ENCODE measurements around the gene RFX8.
A peak's percentile ranks its signal among the peaks of the same experiment; 100 is the strongest.

The RFX8 gene

GRCh38 chr2:101435001-101435862, 39.7 kb downstream of the RFX8 start:
- Histone ChIP-seq H2BK120ac (ENCODE audit: low read depth, low read length) (no peak overlapping the region), H3K79me2 (ENCODE audit: control insufficient read depth, insufficient read depth, low read length) (no peaks in the 10 kb centered on the region), H3K4me3 (ENCODE audit: low read length) (no peak overlapping the region), H3K23ac (ENCODE audit: low read length) (no peak overlapping the region), H3K79me1 (ENCODE audit: low read length) (no peaks in the 10 kb centered on the region), H3K27ac (ENCODE audit: low read depth, low read length) (no peak overlapping the region), H2BK15ac (replicated peaks; ENCODE audit: low read depth) (no peak overlapping the region), H2AK5ac (ENCODE audit: low read length) (no peak overlapping the region), H3K4me2 (ENCODE audit: low read length) (no peak overlapping the region), H3K36me3 (ENCODE audit: control insufficient read depth, insufficient read depth, low read length) (no peaks in the 10 kb centered on the region), H3K4me1 (ENCODE audit: control insufficient read depth, low read depth, low read length) (peaks cover 2% of the 10 kb centered on the region), H3K27me3 (ENCODE audit: insufficient read depth, low read length, poor library complexity) (no peaks in the 10 kb centered on the region), H4K5ac (ENCODE audit: low read length) (no peak overlapping the region), H3K9ac (ENCODE audit: low read length) (peak overlapping the region; percentile 39), H3K18ac (ENCODE audit: low read length) (peak overlapping the region; percentile 66), H3K4ac (ENCODE audit: low read depth, low read length) (no peak overlapping the region), H2BK5ac (ENCODE audit: low read length) (no peak overlapping the region), H3K56ac (ENCODE audit: low read length) (peak overlapping the region; percentile 70), H4K8ac (ENCODE audit: low read depth, low read length) (no peak overlapping the region)
- WGBS (ENCODE audit: extremely low coverage, insufficient coverage, low lambda C conversion rate), result no CpG with 5 or more reads among the region's 24 CpGs
- DNase-seq, result peak; percentile 56

- H2BK5ac ChIP-seq (ENCODE audit: low read length), result no peak overlapping the region
- no peaks in the 10 kb centered on the region for H3K27me3 ChIP-seq (ENCODE audit: insufficient read depth, low read length, poor library complexity)
- no peaks in the 10 kb centered on the region for H3K79me1 ChIP-seq (ENCODE audit: low read length)
- H3K4me1 ChIP-seq (ENCODE audit: control insufficient read depth, low read depth, low read length), result peaks cover 2% of the 10 kb centered on the region
- H3K4ac ChIP-seq (ENCODE audit: low read depth, low read length), result no peak overlapping the region
- no peak overlapping the region for H2AK5ac ChIP-seq (ENCODE audit: low read length)
- no peaks in the 10 kb centered on the region for H3K36me3 ChIP-seq (ENCODE audit: control insufficient read depth, insufficient read depth, low read length)
- no peak overlapping the region for H3K4me3 ChIP-seq (ENCODE audit: low read length)
- H3K27ac ChIP-seq (ENCODE audit: low read depth, low read length), result no peak overlapping the region
- H2BK120ac ChIP-seq (ENCODE audit: low read depth, low read length), result no peak overlapping the region
- H3K18ac ChIP-seq (ENCODE audit: low read length), result no peak overlapping the region
- H3K79me2 ChIP-seq (ENCODE audit: control insufficient read depth, insufficient read depth, low read length), result no peaks in the 10 kb centered on the region
- no peak overlapping the region for H3K23ac ChIP-seq (ENCODE audit: low read length)
- no peak for DNase-seq
- no peak overlapping the region for H2BK15ac ChIP-seq (replicated peaks; ENCODE audit: low read depth)
- no peak overlapping the region for H3K4me2 ChIP-seq (ENCODE audit: low read length)
- H3K9ac ChIP-seq (ENCODE audit: low read length), result no peak overlapping the region
- no peak overlapping the region for H4K5ac ChIP-seq (ENCODE audit: low read length)
- no peak overlapping the region for H3K56ac ChIP-seq (ENCODE audit: low read length)
- WGBS (ENCODE audit: extremely low coverage, insufficient coverage, low lambda C conversion rate), result no CpG with 5 or more reads among the region's 3 CpGs
- H4K8ac ChIP-seq (ENCODE audit: low read depth, low read length), result no peak overlapping the region
Measured at GRCh38 chr2:101433465-101433864, 41.4 kb downstream of the RFX8 start.

DNA sequence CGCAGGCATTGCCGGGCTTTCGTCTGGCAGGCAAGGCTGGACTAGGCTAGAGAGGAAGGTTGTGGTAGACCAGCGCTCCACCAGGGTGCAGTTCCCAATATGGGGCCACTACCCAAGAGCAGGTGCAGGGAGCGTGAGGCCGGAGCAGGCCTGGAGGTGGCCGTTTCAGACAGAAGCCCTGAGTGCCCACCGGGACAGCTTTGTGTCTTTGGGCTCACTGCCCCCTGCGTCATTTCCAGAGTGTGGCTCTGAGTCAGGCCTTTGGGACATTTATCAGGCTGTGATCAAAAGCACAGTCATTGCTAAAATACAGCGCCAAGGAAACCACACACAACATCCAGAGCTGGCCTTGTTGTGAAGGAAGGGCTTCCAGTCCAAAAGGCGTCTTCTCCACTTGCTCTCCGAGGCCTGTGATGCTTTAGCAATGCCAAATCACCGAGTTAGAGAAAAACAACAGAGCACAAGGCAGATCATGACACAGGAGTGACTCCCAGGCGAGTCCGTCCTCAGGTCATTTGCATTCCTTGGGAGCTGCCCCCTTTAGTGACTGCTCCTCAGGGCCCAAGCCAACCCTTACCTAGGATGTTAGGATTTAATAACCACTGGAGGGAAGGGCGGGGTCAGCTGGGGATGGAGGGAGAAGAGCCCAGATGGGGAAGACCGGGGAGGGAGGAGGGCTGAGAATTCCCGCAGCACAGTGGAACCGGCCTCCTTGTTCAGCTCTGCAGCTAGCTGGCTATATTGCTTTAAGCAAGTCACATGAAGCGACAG, 42.3 kb downstream of the RFX8 start:
- Histone ChIP-seq H3K23ac (ENCODE audit: low read length) (no peak overlapping the region), H3K4me2 (ENCODE audit: low read length) (no peak overlapping the region), H2BK5ac (ENCODE audit: low read length) (no peak overlapping the region), H2BK120ac (ENCODE audit: low read depth, low read length) (no peak overlapping the region), H3K18ac (ENCODE audit: low read length) (no peak overlapping the region), H3K27ac (ENCODE audit: low read depth, low read length) (no peak overlapping the region), H3K79me2 (ENCODE audit: control insufficient read depth, insufficient read depth, low read length) (no peaks in the 10 kb centered on the region), H3K4ac (ENCODE audit: low read depth, low read length) (no peak overlapping the region), H3K79me1 (ENCODE audit: low read length) (no peaks in the 10 kb centered on the region), H3K9ac (ENCODE audit: low read length) (no peak overlapping the region), H3K4me3 (ENCODE audit: low read length) (no peak overlapping the region), H2BK15ac (replicated peaks; ENCODE audit: low read depth) (no peak overlapping the region), H3K56ac (ENCODE audit: low read length) (no peak overlapping the region), H4K8ac (ENCODE audit: low read depth, low read length) (no peak overlapping the region), H3K36me3 (ENCODE audit: control insufficient read depth, insufficient read depth, low read length) (no peaks in the 10 kb centered on the region), H4K5ac (ENCODE audit: low read length) (no peak overlapping the region), H3K27me3 (ENCODE audit: insufficient read depth, low read length, poor library complexity) (no peaks in the 10 kb centered on the region), H3K4me1 (ENCODE audit: control insufficient read depth, low read depth, low read length) (peaks cover 2% of the 10 kb centered on the region), H2AK5ac (ENCODE audit: low read length) (no peak overlapping the region)
- peak; percentile 22 for DNase-seq
- WGBS (ENCODE audit: extremely low coverage, insufficient coverage, low lambda C conversion rate), result no CpG with 5 or more reads among the region's 20 CpGs

DNA sequence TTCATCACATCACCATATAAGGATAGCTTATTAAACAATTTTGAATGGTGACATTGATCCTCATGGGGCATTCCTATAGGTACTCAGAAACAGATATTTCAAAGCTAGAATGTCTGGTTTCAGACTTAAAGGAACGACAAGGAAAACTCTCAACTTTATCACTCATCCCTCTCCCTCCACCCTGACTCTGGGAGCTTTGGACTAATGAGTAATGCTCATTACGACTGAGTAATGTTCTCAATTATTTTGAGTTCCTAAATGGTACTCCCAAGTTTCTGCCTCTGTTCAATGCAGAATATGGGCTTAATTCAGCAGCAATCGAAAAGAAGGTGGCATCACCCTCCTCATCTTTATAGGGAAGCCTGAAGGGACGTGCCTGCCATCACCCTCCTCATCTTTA, 43.4 kb downstream of the RFX8 start:
- no CpG with 5 or more reads among the region's 4 CpGs for WGBS (ENCODE audit: extremely low coverage, insufficient coverage, low lambda C conversion rate)
- no peak for DNase-seq

GRCh38 chr2:101430156-101430555, 44.8 kb downstream of the RFX8 start:
- WGBS (ENCODE audit: extremely low coverage, insufficient coverage, low lambda C conversion rate), result no CpG with 5 or more reads among the region's 2 CpGs
- H4K5ac ChIP-seq (ENCODE audit: low read length), result no peak overlapping the region
- H3K27ac ChIP-seq (ENCODE audit: low read depth, low read length), result no peak overlapping the region
- no peak overlapping the region for H3K18ac ChIP-seq (ENCODE audit: low read length)
- no peak overlapping the region for H2AK5ac ChIP-seq (ENCODE audit: low read length)
- H3K56ac ChIP-seq (ENCODE audit: low read length), result no peak overlapping the region
- H3K4ac ChIP-seq (ENCODE audit: low read depth, low read length), result no peak overlapping the region
- no peak overlapping the region for H3K4me3 ChIP-seq (ENCODE audit: low read length)
- no peak overlapping the region for H3K4me2 ChIP-seq (ENCODE audit: low read length)
- peaks cover 2% of the 10 kb centered on the region for H3K4me1 ChIP-seq (ENCODE audit: control insufficient read depth, low read depth, low read length)
- DNase-seq, result no peak
- H2BK120ac ChIP-seq (ENCODE audit: low read depth, low read length), result no peak overlapping the region
- no peak overlapping the region for H2BK5ac ChIP-seq (ENCODE audit: low read length)
- no peaks in the 10 kb centered on the region for H3K79me1 ChIP-seq (ENCODE audit: low read length)
- no peak overlapping the region for H2BK15ac ChIP-seq (replicated peaks; ENCODE audit: low read depth)
- no peak overlapping the region for H3K23ac ChIP-seq (ENCODE audit: low read length)
- H3K79me2 ChIP-seq (ENCODE audit: control insufficient read depth, insufficient read depth, low read length), result no peaks in the 10 kb centered on the region
- H4K8ac ChIP-seq (ENCODE audit: low read depth, low read length), result no peak overlapping the region
- no peaks in the 10 kb centered on the region for H3K36me3 ChIP-seq (ENCODE audit: control insufficient read depth, insufficient read depth, low read length)
- H3K27me3 ChIP-seq (ENCODE audit: insufficient read depth, low read length, poor library complexity), result no peaks in the 10 kb centered on the region
- H3K9ac ChIP-seq (ENCODE audit: low read length), result no peak overlapping the region

More for the DNA sequence above, 43.4 kb downstream of the RFX8 start:
- Histone ChIP-seq H3K79me1 (ENCODE audit: low read length) (no peaks in the 10 kb centered on the region), H3K4me3 (ENCODE audit: low read length) (no peak overlapping the region), H3K4ac (ENCODE audit: low read depth, low read length) (no peak overlapping the region), H3K79me2 (ENCODE audit: control insufficient read depth, insufficient read depth, low read length) (no peaks in the 10 kb centered on the region), H2BK15ac (replicated peaks; ENCODE audit: low read depth) (no peak overlapping the region), H3K4me2 (ENCODE audit: low read length) (no peak overlapping the region), H2AK5ac (ENCODE audit: low read length) (no peak overlapping the region), H4K8ac (ENCODE audit: low read depth, low read length) (no peak overlapping the region), H3K9ac (ENCODE audit: low read length) (no peak overlapping the region), H3K4me1 (ENCODE audit: control insufficient read depth, low read depth, low read length) (peaks cover 2% of the 10 kb centered on the region), H2BK120ac (ENCODE audit: low read depth, low read length) (no peak overlapping the region), H3K23ac (ENCODE audit: low read length) (no peak overlapping the region), H3K36me3 (ENCODE audit: control insufficient read depth, insufficient read depth, low read length) (no peaks in the 10 kb centered on the region), H4K5ac (ENCODE audit: low read length) (no peak overlapping the region), H3K18ac (ENCODE audit: low read length) (no peak overlapping the region), H3K56ac (ENCODE audit: low read length) (no peak overlapping the region), H2BK5ac (ENCODE audit: low read length) (no peak overlapping the region), H3K27me3 (ENCODE audit: insufficient read depth, low read length, poor library complexity) (no peaks in the 10 kb centered on the region), H3K27ac (ENCODE audit: low read depth, low read length) (no peak overlapping the region)
